ENCODE measurements around the gene SCLT1.

SCLT1 gene

GRCh38 chr4:128866691-128867090, 226.6 kb downstream of the SCLT1 start:
- no peak for DNase-seq

GRCh38 chr4:128866269-128866668, 227.1 kb downstream of the SCLT1 start:
- DNase-seq, result no peak

- no peak for DNase-seq
Observed at GRCh38 chr4:128865132-128865531, 228.2 kb downstream of the SCLT1 start.

- DNase-seq, result peak; percentile 83
Observed at GRCh38 chr4:128863312-128864075, 229.8 kb downstream of the SCLT1 start.

GRCh38 chr4:128862608-128863311, 230.6 kb downstream of the SCLT1 start:
- DNase-seq, result no peak

- DNase-seq, result no peak
Observed at GRCh38 chr4:128861856-128862518, 231.4 kb downstream of the SCLT1 start.

GRCh38 chr4:128859887-128860677, 233.3 kb downstream of the SCLT1 start:
- DNase-seq, result peak; percentile 93

GRCh38 chr4:128858879-128859671, 234.3 kb downstream of the SCLT1 start:
- peak; percentile 95 for DNase-seq

- no peak for DNase-seq
Observed at GRCh38 chr4:128856246-128856645, 237.1 kb downstream of the SCLT1 start.

GRCh38 chr4:128855621-128856020, 237.7 kb downstream of the SCLT1 start:
- no peak for DNase-seq

GRCh38 chr4:128854433-128854832, 238.9 kb downstream of the SCLT1 start:
- peak; percentile 78 for DNase-seq

- peak; percentile 62 for DNase-seq
Observed at GRCh38 chr4:128853741-128854140, 239.6 kb downstream of the SCLT1 start.

- DNase-seq, result no peak
Observed at GRCh38 chr4:128850252-128850651, 243.1 kb downstream of the SCLT1 start.

GRCh38 chr4:128848461-128848860, 244.9 kb downstream of the SCLT1 start:
- no peak for DNase-seq

- no peak for DNase-seq
Observed at GRCh38 chr4:128847082-128847724, 246.1 kb downstream of the SCLT1 start.

GRCh38 chr4:128846063-128846462, 247.3 kb downstream of the SCLT1 start:
- no peak for DNase-seq

- no peak for DNase-seq
Observed at GRCh38 chr4:128844931-128845330, 248.4 kb downstream of the SCLT1 start.

GRCh38 chr4:128841402-128841801, 251.9 kb downstream of the SCLT1 start:
- no peak for DNase-seq

- DNase-seq, result no peak
Observed at GRCh38 chr4:128840711-128841318, 252.5 kb downstream of the SCLT1 start.

- DNase-seq, result no peak
Observed at GRCh38 chr4:128837679-128838078, 255.7 kb downstream of the SCLT1 start.

GRCh38 chr4:128837198-128837597, 256.1 kb downstream of the SCLT1 start:
- no peak for DNase-seq

Measured in fibroblast of upper back skin (primary cell).